ENCODE data around the gene PCID2.

The PCID2 gene

DNA sequence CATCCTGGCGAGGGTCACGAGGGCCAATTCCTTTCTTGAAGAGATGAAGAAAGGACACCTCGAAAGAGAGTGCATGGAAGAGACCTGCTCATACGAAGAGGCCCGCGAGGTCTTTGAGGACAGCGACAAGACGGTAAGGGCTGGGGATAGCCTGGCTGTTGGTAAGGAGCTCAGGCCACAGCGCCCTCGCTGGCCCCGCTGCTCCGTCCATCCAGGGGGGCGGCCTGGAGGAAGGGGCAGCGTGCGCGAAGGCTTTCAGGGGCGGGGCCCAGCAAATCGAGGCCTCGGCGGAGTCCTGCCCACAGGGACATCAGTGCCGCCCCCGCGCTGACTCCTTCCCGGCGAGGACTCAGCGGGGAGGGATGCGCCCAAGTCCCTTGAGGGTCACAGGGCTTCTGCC, 79.0 kb downstream of the PCID2 start:
- Histone ChIP-seq H3K9me3 (ENCODE audit: control insufficient read depth in 2 of 2, low read length in 2 of 2) (no peaks in the 10 kb centered on the region), H3K4me1 (ENCODE audit: control insufficient read depth in 2 of 2, insufficient read depth in 2 of 2, low read length in 2 of 2) (no peaks in the 10 kb centered on the region), H3K27me3 (ENCODE audit: control insufficient read depth in 2 of 2, insufficient read depth in 2 of 2, low read length in 2 of 2) (peaks cover 0 to 5% of the 10 kb centered on the region in 2 donors), H3K27ac (ENCODE audit: low read depth in 2 of 2, low read length in 2 of 2) (no peak overlapping the region), H3K4me3 (ENCODE audit: low read length in 2 of 2) (no peak overlapping the region), H3K36me3 (ENCODE audit: control insufficient read depth in 2 of 2, insufficient read depth in 2 of 2, low read length in 2 of 2) (no peaks in the 10 kb centered on the region), H3K9ac (ENCODE audit: low read depth in 1 of 2, low read length in 2 of 2) (no peak overlapping the region)
